GM23338 (cell line): Measurements from ENCODE around the gene SAMD13. TPM values are rescaled to one million over a fixed set of nuclear protein-coding genes. Genes with fewer than 3 reads are reported as not detected.

Experiments used
- ATAC-seq: fragments of 200-7000 bp; cut with Tn5 transposase; 3 replicates; pipeline ENCODE4 v1.9.1; 2020
- DNase-seq: peaks from one replicate; pipeline ENCODE4 v3.0.0-alpha.2; 2015; ENCODE audit warnings: low spot score
- H2AFZ ChIP-seq: fragments of 200-600 bp; sonication (generic); 2 replicates; pipeline ENCODE4 v1.8.0; 2016; ENCODE audit warnings: antibody characterized with exemption, mild to moderate bottlenecking, moderate library complexity
- H3F3A ChIP-seq: fragments of 200-600 bp; sonication (generic); replicated peaks from 2 replicates; pipeline ENCODE4 v1.8.0; 2017; ENCODE audit warnings: antibody characterized with exemption, mixed run types, low read depth
- H3K27ac ChIP-seq: fragments of 200-600 bp; sonication (generic); 2 replicates; pipeline ENCODE4 v1.6.1; 2016; ENCODE audit warnings: low read depth
- H3K27me3 ChIP-seq: fragments of 200-600 bp; sonication (generic); 2 replicates; pipeline ENCODE4 v1.8.0; 2016; ENCODE audit warnings: mild to moderate bottlenecking, mixed run types, moderate library complexity; ENCODE audit not compliant: insufficient read depth
- H3K36me3 ChIP-seq: fragments of 200-600 bp; sonication (generic); 2 replicates; pipeline ENCODE4 v1.8.0; 2016; ENCODE audit warnings: mild to moderate bottlenecking; ENCODE audit not compliant: insufficient read depth
- H3K4me1 ChIP-seq: fragments of 200-600 bp; sonication (generic); 2 replicates; pipeline ENCODE4 v1.8.0; 2016; ENCODE audit warnings: mild to moderate bottlenecking, moderate library complexity; ENCODE audit not compliant: insufficient read depth
- H3K4me2 ChIP-seq: fragments of 200-600 bp; sonication (generic); 2 replicates; pipeline ENCODE4 v1.7.1; 2017; ENCODE audit warnings: mixed run types
- H3K4me3 ChIP-seq: fragments of 200-600 bp; sonication (generic); 2 replicates; pipeline ENCODE4 v1.6.1; 2016; ENCODE audit warnings: mixed run types
- H3K79me2 ChIP-seq: fragments of 200-600 bp; sonication (generic); replicated peaks from 2 replicates; pipeline ENCODE4 v1.8.0; 2017; ENCODE audit warnings: mild to moderate bottlenecking; ENCODE audit not compliant: insufficient read depth
- H3K9me2 ChIP-seq: fragments of 200-600 bp; sonication (generic); 2 replicates; pipeline ENCODE4 v1.8.0; 2017; ENCODE audit not compliant: insufficient read depth
- H4K20me1 ChIP-seq: fragments of 200-600 bp; sonication (generic); replicated peaks from 2 replicates; pipeline ENCODE4 v1.8.0; 2017; ENCODE audit warnings: mild to moderate bottlenecking; ENCODE audit not compliant: insufficient read depth
- H3K27ac Mint-ChIP-seq: 2 replicates; pipeline ENCODE4 v1.8.0; 2020; ENCODE audit warnings: inconsistent platforms, mild to moderate bottlenecking, moderate library complexity, mixed read lengths
- H3K27me3 Mint-ChIP-seq: 3 replicates; pipeline ENCODE4 v1.8.0; 2022; ENCODE audit warnings: low read depth, mild to moderate bottlenecking, moderate library complexity, mixed read lengths, inconsistent platforms; ENCODE audit not compliant: insufficient read depth, poor library complexity
- H3K36me3 Mint-ChIP-seq: 3 replicates; pipeline ENCODE4 v1.8.0; 2021; ENCODE audit warnings: low read depth, mild to moderate bottlenecking, inconsistent platforms, moderate library complexity, mixed read lengths
- H3K4me1 Mint-ChIP-seq: 3 replicates; pipeline ENCODE4 v1.8.0; 2020; ENCODE audit warnings: mild to moderate bottlenecking, inconsistent platforms, mixed read lengths
- H3K4me3 Mint-ChIP-seq: 3 replicates; pipeline ENCODE4 v1.8.0; 2021; ENCODE audit warnings: moderate library complexity, mild to moderate bottlenecking, inconsistent platforms, mixed read lengths
- H3K9me3 Mint-ChIP-seq: 3 replicates; pipeline ENCODE4 v1.8.0; 2020; ENCODE audit warnings: moderate library complexity, mild to moderate bottlenecking, inconsistent platforms, mixed read lengths
- CREB1 ChIP-seq: fragments of 250-450 bp; sonication (Bioruptor Pico); IDR thresholded peaks from 2 replicates; pipeline ENCODE4 v1.5.0; 2020; ENCODE audit warnings: low read depth, mild to moderate bottlenecking, moderate library complexity
- ETS1 ChIP-seq: IDR thresholded peaks from 2 replicates; pipeline ENCODE4 v1.6.1; 2016; ENCODE audit warnings: antibody characterized with exemption
- EZH2 ChIP-seq: fragments of 200-600 bp; sonication (generic); IDR thresholded peaks from one replicate; pipeline ENCODE4 v1.8.0; 2017; ENCODE audit warnings: antibody characterized with exemption, mild to moderate bottlenecking, low read depth; ENCODE audit not compliant: unreplicated experiment
- NANOG ChIP-seq: IDR thresholded peaks from 2 replicates; pipeline ENCODE4 v1.6.1; 2016; ENCODE audit warnings: antibody characterized with exemption, borderline replicate concordance
- POLR2AphosphoS5 ChIP-seq: IDR thresholded peaks from 2 replicates; pipeline ENCODE4 v1.6.1; 2016; ENCODE audit warnings: antibody characterized with exemption, low read depth
- REST ChIP-seq: IDR thresholded peaks from one replicate; pipeline ENCODE4 v1.6.1; 2018; ENCODE audit warnings: antibody characterized with exemption; ENCODE audit not compliant: unreplicated experiment
- ZNF114 ChIP-seq: fragments of 250-450 bp; sonication (Bioruptor Pico); IDR thresholded peaks from 2 replicates; pipeline ENCODE4 v1.5.0; 2020; ENCODE audit warnings: mild to moderate bottlenecking, moderate library complexity
- ZNF331 ChIP-seq: fragments of 250-450 bp; sonication (Bioruptor Pico); IDR thresholded peaks from 2 replicates; pipeline ENCODE4 v1.5.0; 2020; ENCODE audit warnings: low read depth, mild to moderate bottlenecking, moderate library complexity
- ZNF462 ChIP-seq: fragments of 250-450 bp; sonication (Bioruptor Pico); IDR thresholded peaks from 2 replicates; pipeline ENCODE4 v1.5.0; 2020; ENCODE audit warnings: mild to moderate bottlenecking, moderate library complexity
- polyA plus RNA-seq: library from polyadenylated mRNA; unstranded; fragments of >200 nt; fragmentation: Nextera tagmentation; extraction: Ambion mirVana; gene quantifications from 2 replicates; pipeline ENCODE4 v1.2.1, GENCODE V29; 2016
- total RNA-seq: library from RNA; depleted of rRNA; stranded (reverse); fragments of >200 nt; shearing (Covaris generic); gene quantifications from 2 replicates; pipeline ENCODE4 v1.2.3, GENCODE V29; 2014

SAMD13 gene
- total and polyA plus RNA-seq, 2 experiments from 2014 or later: 2.5 to 3.6 TPM

- Mint-ChIP-seq H3K27me3 (no peaks in the 10 kb centered on the region), H3K4me1 (peaks cover 39% of the 10 kb centered on the region), H3K4me3 (no peak overlapping the region; the same call in 2 of the 3 replicates), H3K36me3 (no peaks in the 10 kb centered on the region; the same call in 1 of the 3 replicates), H3K9me3 (no peaks in the 10 kb centered on the region), H3K27ac (no peak overlapping the region; the same call in 1 of the 2 replicates)
- no peaks in the 10 kb centered on the region for H3K27me3 ChIP-seq
- H3K9me2 ChIP-seq: no peaks in the 10 kb centered on the region
- no peaks in the 10 kb centered on the region for H4K20me1 ChIP-seq
- no peaks in the 10 kb centered on the region for H3K36me3 ChIP-seq
- TF ChIP-seq EZH2: no peak
- no peak overlapping the region for H3K27ac ChIP-seq
- DNase-seq: no peak
- H3K4me3 ChIP-seq: no peak overlapping the region
- H3K79me2 ChIP-seq: no peaks in the 10 kb centered on the region
- ATAC-seq: no peak
- H3F3A ChIP-seq: no peaks in the 10 kb centered on the region
- H3K4me2 ChIP-seq: peak overlapping the region; percentile 83
- peaks cover 44% of the 10 kb centered on the region for H3K4me1 ChIP-seq
- no peak overlapping the region for H2AFZ ChIP-seq
Measured at GRCh38 chr1:84300501-84300900, 1.0 kb upstream of the SAMD13 start.

GRCh38 chr1:84301785-84302385 is 377 bp downstream of the SAMD13 start:
- 0 out of 2 replicates have a peak overlapping the region, but pooled peaks have one; percentile 43 for H3K4me3 ChIP-seq
- ATAC-seq: no peak
- H3K36me3 ChIP-seq: no peaks in the 10 kb centered on the region
- no peak overlapping the region for H2AFZ ChIP-seq
- H3K27ac ChIP-seq: no peak overlapping the region
- H3K27me3 ChIP-seq: no peaks in the 10 kb centered on the region
- H3K36me3 Mint-ChIP-seq: no peaks in the 10 kb centered on the region
- peaks cover 39% of the 10 kb centered on the region for H3K4me1 Mint-ChIP-seq
- DNase-seq: no peak
- H3F3A ChIP-seq: no peaks in the 10 kb centered on the region
- H3K4me2 ChIP-seq: peak overlapping the region; percentile 72
- no peaks in the 10 kb centered on the region for H3K79me2 ChIP-seq
- H3K4me1 ChIP-seq: peaks cover 44% of the 10 kb centered on the region
- no peaks in the 10 kb centered on the region for H4K20me1 ChIP-seq
- no peak overlapping the region for H3K27ac Mint-ChIP-seq
- no peaks in the 10 kb centered on the region for H3K9me3 Mint-ChIP-seq
- H3K4me3 Mint-ChIP-seq: peak overlapping the region; percentile 58; the same call in 1 of the 3 replicates
- no peaks in the 10 kb centered on the region for H3K9me2 ChIP-seq
- no peaks in the 10 kb centered on the region for H3K27me3 Mint-ChIP-seq
- no peak for TF ChIP-seq ETS1
- TF ChIP-seq EZH2: no peak
- no peak for TF ChIP-seq ZNF114 (CRISPR knock-in tag)
- no peak for TF ChIP-seq POLR2AphosphoS5
- no peak for TF ChIP-seq ZNF331 (CRISPR knock-in tag)
- TF ChIP-seq CREB1 (CRISPR knock-in tag): no peak
- TF ChIP-seq REST: no peak
- TF ChIP-seq NANOG: no peak
- no peak for TF ChIP-seq ZNF462
